ENCODE data around the gene TRMT44. TPM values are rescaled to one million over a fixed set of nuclear protein-coding genes. Genes with fewer than 3 reads are reported as not detected.

TRMT44 gene
- total RNA-seq, 1 experiment from 2014 or later, result 25.8 TPM

DNA sequence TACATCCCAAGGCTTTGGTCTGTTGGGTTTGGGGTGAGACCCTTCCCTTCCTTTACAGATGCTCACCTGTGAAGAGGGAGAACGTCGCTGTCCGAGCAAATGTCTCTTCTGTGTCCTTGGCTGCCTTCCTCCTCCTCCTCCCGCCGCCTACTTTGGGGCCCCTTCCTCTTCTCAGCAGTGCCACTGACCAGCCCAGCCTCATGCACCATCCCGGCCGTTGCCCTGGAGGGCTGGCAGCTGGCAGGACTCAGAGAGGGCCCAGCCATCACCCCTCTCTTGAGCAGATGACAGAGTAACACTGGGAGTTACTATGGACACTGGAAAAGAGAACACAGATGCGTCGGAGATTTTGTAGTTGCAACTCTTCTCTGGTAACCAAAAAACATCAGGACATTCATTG, 68.2 kb downstream of the TRMT44 start:
- H3K4me3 ChIP-seq (replicated peaks in 1 of 2; ENCODE audit: low read depth in 1 of 2, low read length in 2 of 2), result no peak overlapping the region
- H4K20me1 ChIP-seq (ENCODE audit: insufficient read depth), result no peaks in the 10 kb centered on the region
- no peak overlapping the region for H2AFZ ChIP-seq (ENCODE audit: low read depth, low read length, poor library complexity, severe bottlenecking)
- intact Hi-C loops (cut with micrococcal nuclease), result no loop called here
- TF ChIP-seq MAX (IDR thresholded peaks at IDR 0.05) (no peak), EGR1 (IDR thresholded peaks at IDR 0.05; ENCODE audit: low read depth) (no peak), RAD21 (IDR thresholded peaks at IDR 0.05; ENCODE audit: low read depth) (no peak), CEBPB (IDR thresholded peaks at IDR 0.05; ENCODE audit: low read depth) (no peak), SRF (IDR thresholded peaks at IDR 0.05; ENCODE audit: low read depth) (no peak), CTCF (IDR thresholded peaks at IDR 0.05 in 2 of 3, conservative IDR thresholded peaks at IDR 0.05 in 1 of 3; ENCODE audit: borderline replicate concordance in 1 of 3, insufficient read depth in 1 of 3, low read depth in 2 of 3, low read length in 2 of 3) (no peak), POLR2AphosphoS5 (IDR thresholded peaks at IDR 0.05; ENCODE audit: low read depth, low read length) (no peak), FOSL1 (IDR thresholded peaks at IDR 0.05; ENCODE audit: low read depth) (no peak), EZH2 (IDR thresholded peaks at IDR 0.05) (no peak), ZNF274 (IDR thresholded peaks at IDR 0.05; ENCODE audit: low read depth, low read length) (no peak)
- no peaks in the 10 kb centered on the region for H3K9me2 ChIP-seq (ENCODE audit: insufficient read depth)
- DNase-seq (ENCODE audit: low read depth, low spot score) (no peak), ATAC-seq (no peak)
- CTCF ChIA-PET, result no interaction called here
- H3K27ac ChIP-seq (ENCODE audit: low read depth, low read length), result no peak overlapping the region
- no peaks in the 10 kb centered on the region for H3K36me3 ChIP-seq (ENCODE audit: control insufficient read depth in 1 of 2, insufficient read depth in 2 of 2, low read length in 2 of 2)
- no peak overlapping the region for H3K9ac ChIP-seq (ENCODE audit: low read length)
- POLR2A ChIA-PET, result no interaction called here
- H3K9me3 ChIP-seq (ENCODE audit: control insufficient read depth in 1 of 2, insufficient read depth in 1 of 2, low read depth in 1 of 2, low read length in 2 of 2), result no peaks in the 10 kb centered on the region
- RAD21 ChIA-PET (ENCODE audit: low non-redundant PET in 1 of 2, low total read pairs in 2 of 2, uncharacterized antibody in 2 of 2, unreplicated experiment in 2 of 2), result no interaction called here
- no peaks in the 10 kb centered on the region for H3K27me3 ChIP-seq (ENCODE audit: insufficient read depth, low read length)
- H3K4me1 ChIP-seq (ENCODE audit: control insufficient read depth in 1 of 2, insufficient read depth in 2 of 2, low read length in 2 of 2), result peaks cover 0 to 4% of the 10 kb centered on the region in 2 experiments; a peak in 1 of 4 replicates
- no TSS peak for BruUV-seq (replicated peaks)
- no peaks in the 10 kb centered on the region for H3K79me2 ChIP-seq (ENCODE audit: insufficient read depth, low read length)
- H3K4me2 ChIP-seq (ENCODE audit: low read length), result no peak overlapping the region
